ENCODE results near the gene YIF1A.

The YIF1A gene

GRCh38 chr11:66243782-66244535 is 45.0 kb downstream of the YIF1A start:
- DNase-seq (ENCODE audit: low spot score), result no peak

- DNase-seq (ENCODE audit: low spot score), result no peak
Observed at GRCh38 chr11:66242095-66242765, 46.7 kb downstream of the YIF1A start.

GRCh38 chr11:66240781-66241136 is 48.2 kb downstream of the YIF1A start:
- DNase-seq (ENCODE audit: low spot score), result no peak

GRCh38 chr11:66239998-66240780 is 48.8 kb downstream of the YIF1A start:
- no peak for DNase-seq (ENCODE audit: low spot score)

- DNase-seq (ENCODE audit: low spot score), result no peak
Observed at GRCh38 chr11:66239511-66239910, 49.4 kb downstream of the YIF1A start.

GRCh38 chr11:66238786-66239413 is 50.0 kb downstream of the YIF1A start:
- no peak for DNase-seq (ENCODE audit: low spot score)

GRCh38 chr11:66237867-66238266 is 51.1 kb downstream of the YIF1A start:
- no peak for DNase-seq (ENCODE audit: low spot score)

- no peak for DNase-seq (ENCODE audit: low spot score)
Observed at GRCh38 chr11:66235141-66235540, 53.8 kb downstream of the YIF1A start.
